PC-3 (cell line): ENCODE data around the gene HDGF.

Experiments
- CTCF ChIP-seq: fragments of 300-600 bp; sonication (generic); conservative IDR thresholded peaks from 2 replicates; pipeline ENCODE4 v1.5.1; 2017; ENCODE audit warnings: antibody characterized with exemption, low read depth, mild to moderate bottlenecking, low read length
- EZH2 ChIP-seq: fragments of 300-600 bp; sonication (generic); IDR thresholded peaks from one replicate; pipeline ENCODE4 v1.6.1; 2017; ENCODE audit warnings: antibody characterized with exemption, mild to moderate bottlenecking, low read length; ENCODE audit not compliant: unreplicated experiment

GRCh38 chr1:156773607-156774006 lies 22.1 kb upstream of the HDGF start:
- TF ChIP-seq CTCF = 0 out of 2 replicates have a peak, but pooled peaks have one; percentile 21
- TF ChIP-seq EZH2 = no peak
